Umbilical cord (tissue), 2 donors: ENCODE measurements around the gene CMIP. TPM values are rescaled to one million over a fixed set of nuclear protein-coding genes. Genes with fewer than 3 reads are reported as not detected.
A peak's percentile ranks its signal among the peaks of the same experiment; 100 is the strongest.

Experiments used
- DNase-seq: peaks from one replicate; pipeline ENCODE4 v3.0.0-alpha.2; 2015; ENCODE audit warnings: low spot score
- total RNA-seq: library from RNA; depleted of rRNA; stranded (reverse); fragments of >200 nt; gene quantifications from one replicate; pipeline ENCODE4 v1.2.3, GENCODE V29; 2014; ENCODE audit warnings: low replicate concordance; ENCODE audit not compliant: insufficient read depth

Gene CMIP
- total RNA-seq, 1 donor from 2014 or later: 24.8 TPM

- no peak for DNase-seq
Measured at GRCh38 chr16:81530296-81530721, 85.7 kb downstream of the CMIP start.

GRCh38 chr16:81530814-81531213, 86.2 kb downstream of the CMIP start:
- no peak for DNase-seq

- DNase-seq: peak; percentile 45
Measured at GRCh38 chr16:81531419-81531821, 86.8 kb downstream of the CMIP start.

GRCh38 chr16:81532491-81533174, 88.0 kb downstream of the CMIP start:
- DNase-seq: no peak

- DNase-seq: no peak
Measured at GRCh38 chr16:81533175-81533507, 88.5 kb downstream of the CMIP start.

- DNase-seq: no peak
Measured at GRCh38 chr16:81535679-81536360, 91.2 kb downstream of the CMIP start.

- DNase-seq: no peak
Measured at GRCh38 chr16:81536648-81537047, 92.0 kb downstream of the CMIP start.

- no peak for DNase-seq
Measured at GRCh38 chr16:81537721-81538561, 93.3 kb downstream of the CMIP start.

- peak; percentile 83 for DNase-seq
Measured at GRCh38 chr16:81539009-81539758, 94.6 kb downstream of the CMIP start.

- DNase-seq: no peak
Measured at GRCh38 chr16:81539759-81540472, 95.3 kb downstream of the CMIP start.

GRCh38 chr16:81541314-81541713, 96.7 kb downstream of the CMIP start:
- DNase-seq: no peak

GRCh38 chr16:81542609-81543570, 98.3 kb downstream of the CMIP start:
- DNase-seq: no peak

GRCh38 chr16:81543571-81543970, 99.0 kb downstream of the CMIP start:
- no peak for DNase-seq

GRCh38 chr16:81544261-81544660, 99.7 kb downstream of the CMIP start:
- no peak for DNase-seq

GRCh38 chr16:81544700-81545271, 100.2 kb downstream of the CMIP start:
- no peak for DNase-seq

GRCh38 chr16:81545470-81546250, 101.1 kb downstream of the CMIP start:
- no peak for DNase-seq

GRCh38 chr16:81546781-81547180, 102.2 kb downstream of the CMIP start:
- DNase-seq: no peak

- DNase-seq: no peak
Measured at GRCh38 chr16:81547194-81547938, 102.8 kb downstream of the CMIP start.
